Prostate gland (tissue), 2 donors: ENCODE measurements around the gene ZNF546.

ENCODE experiments used
- CTCF ChIP-seq, 4 experiments: fragments of 200-600 bp in 2 of 4; fragments of 450-650 bp in 2 of 4; sonication (generic) in 2 of 4; IDR thresholded peaks; 1 replicate in 3 of 4; 2 replicates in 1 of 4; pipeline ENCODE4 v1.5.1; 2016 to 2019; ENCODE audit warnings: antibody characterized with exemption in 4 of 4, mild to moderate bottlenecking in 2 of 4, moderate library complexity in 2 of 4
- POLR2A ChIP-seq: fragments of 450-650 bp; IDR thresholded peaks from one replicate; pipeline ENCODE4 v1.6.1; 2016; ENCODE audit warnings: antibody characterized with exemption, mild to moderate bottlenecking
- POLR2AphosphoS5 ChIP-seq: sonication (generic); formaldehyde crosslinking; IDR thresholded peaks from one replicate; pipeline ENCODE4 v1.6.1; 2017; ENCODE audit warnings: antibody characterized with exemption

- TF ChIP-seq POLR2A: no peak
- no peak for TF ChIP-seq CTCF (IDR thresholded peaks at IDR 0.05)
- no peak for TF ChIP-seq POLR2AphosphoS5
Observed at GRCh38 chr19:40035996-40036395, 39.1 kb downstream of the ZNF546 start.
